T-helper 1 cell treated with Interleukin-12 subunit alpha and Interleukin-12 subunit beta and Interleukin-4 antibody, amounts not matched to agents 30 μg/mL and 1 μg/mL, for 36 hours (primary cell): ENCODE data around the gene ATE1.

ENCODE experiments used
- H3K27ac Mint-ChIP-seq: one replicate; pipeline ENCODE4 v1.8.0; 2021; ENCODE audit warnings: mild to moderate bottlenecking, mixed read lengths
- H3K27me3 Mint-ChIP-seq: one replicate; pipeline ENCODE4 v1.8.0; 2021; ENCODE audit warnings: low read depth, mixed read lengths
- H3K36me3 Mint-ChIP-seq: one replicate; pipeline ENCODE4 v1.8.0; 2021; ENCODE audit warnings: low read depth, mixed read lengths
- H3K4me1 Mint-ChIP-seq: one replicate; pipeline ENCODE4 v1.8.0; 2021; ENCODE audit warnings: low read depth, mixed read lengths
- H3K4me3 Mint-ChIP-seq: one replicate; pipeline ENCODE4 v1.8.0; 2021; ENCODE audit warnings: mild to moderate bottlenecking, moderate library complexity, mixed read lengths
- H3K9me3 Mint-ChIP-seq: one replicate; pipeline ENCODE4 v1.8.0; 2021; ENCODE audit warnings: mixed read lengths

Gene ATE1

DNA sequence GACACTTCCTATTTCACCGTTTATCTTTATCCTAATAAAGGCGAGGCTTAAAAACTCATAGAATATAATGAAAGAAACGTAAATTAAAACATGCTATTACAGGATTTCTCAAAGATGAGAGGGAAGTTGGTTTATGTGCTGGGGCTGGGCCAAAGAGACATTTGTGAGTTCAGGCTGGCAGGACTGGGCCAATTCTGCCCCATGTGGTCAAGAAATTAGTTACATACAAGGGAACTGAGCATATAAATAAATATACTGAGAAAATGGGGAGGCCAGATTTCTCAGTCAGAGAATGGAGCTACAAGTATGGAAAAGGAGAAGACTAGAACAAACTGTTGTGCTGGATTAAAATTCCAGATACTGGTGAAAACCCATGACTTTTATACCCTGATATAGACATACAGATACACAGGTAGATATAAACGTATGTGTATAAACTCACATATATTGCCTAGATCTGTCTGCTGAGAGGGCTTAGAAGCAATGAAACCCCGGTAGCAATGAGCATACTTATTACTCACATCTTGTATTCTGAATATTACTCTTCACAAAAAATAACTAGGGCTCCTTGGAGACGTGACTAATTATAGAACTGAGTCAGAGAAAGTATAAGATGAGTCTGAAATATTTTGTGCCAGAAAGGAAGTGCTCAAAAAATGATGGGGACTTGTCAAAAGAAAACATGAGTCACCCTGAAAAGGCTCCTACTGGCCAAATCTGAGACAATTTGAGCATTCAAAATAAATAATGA lies 173.9 kb downstream of the ATE1 start:
- H3K9me3 Mint-ChIP-seq, result peaks cover 30% of the 10 kb centered on the region
- no peaks in the 10 kb centered on the region for H3K27me3 Mint-ChIP-seq
- H3K36me3 Mint-ChIP-seq, result peaks cover 13% of the 10 kb centered on the region
- H3K4me1 Mint-ChIP-seq, result peaks cover 9% of the 10 kb centered on the region
- no peak overlapping the region for H3K4me3 Mint-ChIP-seq
- H3K27ac Mint-ChIP-seq, result no peak overlapping the region

DNA sequence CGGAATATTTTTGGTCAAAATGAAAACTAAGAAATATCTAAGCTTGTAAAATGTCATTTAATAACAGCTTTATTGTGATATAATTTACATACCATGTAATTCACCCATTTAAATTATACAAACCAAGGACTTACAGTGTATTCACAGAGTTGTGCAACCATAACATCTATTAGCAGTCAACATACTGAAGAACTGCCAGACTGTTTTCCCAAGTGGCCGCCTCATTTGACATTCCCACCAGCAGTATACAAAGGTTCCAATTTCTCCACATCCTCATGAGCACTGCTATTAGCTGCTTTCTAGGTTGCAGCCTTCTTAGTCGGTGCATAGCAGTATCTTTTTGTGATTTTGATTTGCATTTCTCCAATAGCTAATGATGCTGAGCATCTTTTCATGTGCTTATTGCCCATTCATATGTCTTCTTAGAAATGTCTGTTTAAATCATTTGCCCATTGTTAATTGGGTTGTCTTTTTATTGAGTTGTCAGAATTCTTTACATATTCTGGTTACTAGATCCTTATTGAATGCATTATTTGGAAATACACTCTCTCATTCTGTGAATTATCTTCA lies 176.6 kb downstream of the ATE1 start:
- peaks cover 13% of the 10 kb centered on the region for H3K9me3 Mint-ChIP-seq
- H3K27ac Mint-ChIP-seq, result no peak overlapping the region
- H3K36me3 Mint-ChIP-seq, result peaks cover 2% of the 10 kb centered on the region

GRCh38 chr10:121747163-121747775 lies 180.6 kb downstream of the ATE1 start:
- H3K36me3 Mint-ChIP-seq, result no peaks in the 10 kb centered on the region
- H3K27me3 Mint-ChIP-seq, result no peaks in the 10 kb centered on the region
- no peak overlapping the region for H3K4me3 Mint-ChIP-seq
- H3K9me3 Mint-ChIP-seq, result no peaks in the 10 kb centered on the region
- H3K27ac Mint-ChIP-seq, result no peak overlapping the region
- no peaks in the 10 kb centered on the region for H3K4me1 Mint-ChIP-seq

More for the DNA sequence above, 176.6 kb downstream of the ATE1 start:
- H3K27me3 Mint-ChIP-seq, result no peaks in the 10 kb centered on the region
- H3K4me3 Mint-ChIP-seq, result no peak overlapping the region
- peaks cover 9% of the 10 kb centered on the region for H3K4me1 Mint-ChIP-seq

DNA sequence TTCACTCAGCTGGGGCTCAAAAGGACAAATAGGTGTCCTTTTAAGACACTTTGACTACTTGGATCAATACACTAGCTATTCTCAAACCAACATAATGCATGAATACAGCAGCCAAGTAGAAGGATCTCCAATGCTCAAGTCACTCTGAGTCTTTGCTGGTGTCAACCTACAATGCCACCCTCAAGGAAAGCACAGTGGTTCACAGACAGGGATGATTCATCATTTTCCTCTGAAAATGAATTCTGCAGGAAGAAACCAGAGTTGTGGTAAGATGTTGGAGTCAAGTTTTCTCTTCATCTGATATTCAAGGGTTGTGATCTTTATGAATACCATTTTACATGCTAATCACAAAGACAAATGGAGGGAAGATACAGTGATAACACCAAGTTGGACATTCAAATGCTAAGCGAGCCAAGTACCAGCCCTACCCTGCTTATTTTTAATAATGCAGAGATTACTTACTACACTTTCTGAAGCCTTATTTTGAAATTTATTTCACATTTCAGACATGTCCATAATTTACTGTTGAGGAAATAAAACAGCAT lies 186.5 kb downstream of the ATE1 start:
- peaks cover 23% of the 10 kb centered on the region for H3K27me3 Mint-ChIP-seq
- H3K4me3 Mint-ChIP-seq, result no peak overlapping the region
- H3K27ac Mint-ChIP-seq, result no peak overlapping the region
- no peaks in the 10 kb centered on the region for H3K9me3 Mint-ChIP-seq
- H3K4me1 Mint-ChIP-seq, result no peaks in the 10 kb centered on the region
- H3K36me3 Mint-ChIP-seq, result peaks cover 4% of the 10 kb centered on the region

DNA sequence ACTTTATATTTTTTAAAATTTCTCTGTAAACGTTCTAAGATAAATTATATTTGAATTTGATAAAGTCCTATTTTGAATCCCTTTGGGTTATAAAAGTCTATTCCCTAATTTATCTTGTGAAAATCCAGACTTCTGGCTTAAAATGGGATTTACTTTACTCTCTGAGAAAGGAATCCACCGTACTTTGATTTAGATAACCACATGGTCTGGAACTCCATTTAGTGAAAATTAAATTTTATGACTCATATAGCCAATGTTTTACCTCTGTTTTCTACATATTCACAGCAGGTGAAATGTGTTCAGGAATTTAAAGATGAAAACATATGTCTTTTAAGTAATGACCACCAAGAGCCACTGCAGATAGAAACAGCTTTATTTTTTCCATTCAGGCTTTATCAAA lies 187.8 kb downstream of the ATE1 start:
- H3K27me3 Mint-ChIP-seq, result peaks cover 29% of the 10 kb centered on the region
- H3K27ac Mint-ChIP-seq, result no peak overlapping the region
- peaks cover 1% of the 10 kb centered on the region for H3K4me1 Mint-ChIP-seq
- no peak overlapping the region for H3K4me3 Mint-ChIP-seq
- peaks cover 4% of the 10 kb centered on the region for H3K36me3 Mint-ChIP-seq
- no peaks in the 10 kb centered on the region for H3K9me3 Mint-ChIP-seq

DNA sequence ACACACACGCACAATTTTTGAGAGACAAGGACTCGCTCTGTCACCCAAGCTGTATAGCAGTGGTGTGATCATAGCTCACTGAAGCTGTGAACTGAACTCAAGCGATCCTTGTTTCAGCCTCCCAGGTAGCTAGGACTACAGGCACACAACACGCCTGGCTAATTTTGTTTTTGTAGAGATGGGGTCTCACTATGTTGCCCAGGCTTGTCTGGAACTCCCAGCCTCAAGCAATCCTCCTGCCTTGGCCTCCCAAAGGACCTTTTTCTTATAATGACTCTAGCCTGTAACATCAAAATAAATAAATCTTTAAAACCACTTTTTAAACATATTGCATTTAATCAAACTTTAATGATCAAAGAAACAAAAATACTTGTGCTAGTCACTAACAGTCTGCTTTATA lies 188.7 kb downstream of the ATE1 start:
- no peak overlapping the region for H3K27ac Mint-ChIP-seq
- peaks cover 29% of the 10 kb centered on the region for H3K27me3 Mint-ChIP-seq
- H3K9me3 Mint-ChIP-seq, result no peaks in the 10 kb centered on the region
- H3K4me3 Mint-ChIP-seq, result no peak overlapping the region
- peaks cover 4% of the 10 kb centered on the region for H3K36me3 Mint-ChIP-seq
- peaks cover 1% of the 10 kb centered on the region for H3K4me1 Mint-ChIP-seq

- Mint-ChIP-seq H3K27me3 (peaks cover 29% of the 10 kb centered on the region), H3K36me3 (peaks cover 4% of the 10 kb centered on the region), H3K4me1 (peaks cover 1% of the 10 kb centered on the region), H3K4me3 (no peak overlapping the region), H3K27ac (no peak overlapping the region), H3K9me3 (no peaks in the 10 kb centered on the region)
Measured at GRCh38 chr10:121736315-121737130, 191.3 kb downstream of the ATE1 start.

GRCh38 chr10:121735263-121735662 lies 192.6 kb downstream of the ATE1 start:
- no peaks in the 10 kb centered on the region for H3K36me3 Mint-ChIP-seq
- H3K4me3 Mint-ChIP-seq, result no peak overlapping the region
- no peak overlapping the region for H3K27ac Mint-ChIP-seq
- peaks cover 29% of the 10 kb centered on the region for H3K27me3 Mint-ChIP-seq
- H3K4me1 Mint-ChIP-seq, result peaks cover 1% of the 10 kb centered on the region
- H3K9me3 Mint-ChIP-seq, result no peaks in the 10 kb centered on the region

DNA sequence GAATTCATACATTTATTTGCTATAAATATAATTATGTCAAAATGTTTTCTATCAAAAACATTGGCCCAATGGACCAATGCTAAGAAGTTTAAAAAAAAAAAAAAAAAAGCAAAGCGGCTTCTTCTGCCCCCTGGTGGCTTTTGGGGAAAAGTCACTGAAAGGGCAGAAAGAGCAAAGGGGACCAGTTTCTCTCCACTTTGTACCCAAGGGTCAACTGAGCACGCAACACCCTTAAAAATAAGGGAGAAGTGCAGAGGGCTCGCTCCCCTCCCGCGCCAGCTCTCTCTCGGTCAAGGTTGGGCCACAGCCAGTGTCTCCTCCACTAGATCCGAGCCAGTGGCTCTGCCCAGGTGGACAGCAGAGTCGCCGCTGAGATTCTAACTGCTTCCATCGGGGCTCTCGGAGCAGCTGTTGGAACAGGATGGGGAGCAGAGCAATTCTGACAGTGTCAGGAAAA lies 193.2 kb downstream of the ATE1 start:
- no peak overlapping the region for H3K4me3 Mint-ChIP-seq
- H3K4me1 Mint-ChIP-seq, result peaks cover 1% of the 10 kb centered on the region
- H3K36me3 Mint-ChIP-seq, result no peaks in the 10 kb centered on the region
- no peaks in the 10 kb centered on the region for H3K9me3 Mint-ChIP-seq
- no peak overlapping the region for H3K27ac Mint-ChIP-seq
- peaks cover 29% of the 10 kb centered on the region for H3K27me3 Mint-ChIP-seq

DNA sequence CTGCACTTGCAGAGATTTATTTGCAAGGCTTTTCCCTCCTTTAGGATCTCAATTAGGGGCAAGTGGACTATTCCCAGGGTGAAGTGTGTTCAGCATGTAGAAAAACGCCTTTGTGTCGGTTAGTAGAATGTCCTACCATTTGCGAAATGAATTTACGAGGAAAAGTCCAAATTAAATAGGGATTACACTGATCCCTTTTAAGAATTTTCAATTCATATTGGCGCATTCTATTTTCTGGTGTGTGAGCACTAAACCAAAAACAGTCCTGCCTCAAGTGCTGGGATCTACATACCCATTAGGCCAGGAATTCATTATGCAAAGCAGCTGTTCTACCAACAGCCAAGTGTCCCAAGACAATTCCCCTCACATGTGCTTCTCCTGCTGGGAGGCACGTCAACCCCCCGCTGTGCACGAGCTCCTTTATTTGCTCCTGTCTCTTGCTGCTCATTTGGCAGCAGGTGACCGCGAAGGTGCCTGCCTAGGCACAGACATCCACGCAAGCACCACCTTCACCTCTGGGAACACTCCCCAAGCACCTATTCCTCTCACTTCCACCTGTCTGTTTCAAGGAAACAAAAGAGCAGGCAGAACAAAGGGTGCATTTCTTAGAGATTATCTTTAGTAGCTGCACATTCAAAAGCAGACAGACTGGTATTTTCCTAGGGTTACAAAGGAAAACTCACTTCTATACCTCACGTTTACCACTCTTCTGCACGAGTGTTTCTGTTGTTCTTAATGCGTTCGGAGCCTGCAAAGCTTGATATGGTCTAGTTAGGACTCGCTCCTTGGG lies 195.0 kb downstream of the ATE1 start:
- Mint-ChIP-seq H3K9me3 (no peaks in the 10 kb centered on the region), H3K36me3 (no peaks in the 10 kb centered on the region), H3K4me1 (peaks cover 1% of the 10 kb centered on the region), H3K4me3 (no peak overlapping the region), H3K27me3 (peaks cover 21% of the 10 kb centered on the region), H3K27ac (no peak overlapping the region)

GRCh38 chr10:121732172-121732571 lies 195.7 kb downstream of the ATE1 start:
- Mint-ChIP-seq H3K4me3 (no peak overlapping the region), H3K36me3 (no peaks in the 10 kb centered on the region), H3K27me3 (peaks cover 15% of the 10 kb centered on the region), H3K9me3 (no peaks in the 10 kb centered on the region), H3K4me1 (peaks cover 1% of the 10 kb centered on the region), H3K27ac (no peak overlapping the region)

GRCh38 chr10:121724282-121724681 lies 203.5 kb downstream of the ATE1 start:
- H3K27me3 Mint-ChIP-seq, result peaks cover 5% of the 10 kb centered on the region
- H3K27ac Mint-ChIP-seq, result no peak overlapping the region
- H3K4me3 Mint-ChIP-seq, result no peak overlapping the region
- no peaks in the 10 kb centered on the region for H3K9me3 Mint-ChIP-seq
- no peaks in the 10 kb centered on the region for H3K4me1 Mint-ChIP-seq
- H3K36me3 Mint-ChIP-seq, result no peaks in the 10 kb centered on the region

DNA sequence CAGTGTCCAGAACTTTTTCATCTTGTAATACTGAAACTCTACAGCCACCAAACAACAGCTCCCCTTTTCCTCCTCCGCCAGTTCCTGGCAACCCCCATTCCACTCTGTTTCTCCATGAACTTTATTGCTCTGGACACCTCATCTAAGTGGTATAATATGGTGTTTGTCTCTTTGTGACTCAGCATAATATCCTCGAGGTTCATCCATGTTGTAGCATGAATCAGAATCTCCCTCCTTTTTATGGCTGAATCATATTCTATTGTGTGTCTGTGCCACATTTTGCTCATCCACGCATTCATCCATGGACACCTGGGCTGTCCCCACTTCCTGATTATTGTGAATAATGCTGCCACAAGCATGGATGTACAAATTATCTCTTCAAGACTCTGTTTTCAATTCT lies 205.2 kb downstream of the ATE1 start:
- no peaks in the 10 kb centered on the region for H3K9me3 Mint-ChIP-seq
- H3K27ac Mint-ChIP-seq, result no peak overlapping the region

DNA sequence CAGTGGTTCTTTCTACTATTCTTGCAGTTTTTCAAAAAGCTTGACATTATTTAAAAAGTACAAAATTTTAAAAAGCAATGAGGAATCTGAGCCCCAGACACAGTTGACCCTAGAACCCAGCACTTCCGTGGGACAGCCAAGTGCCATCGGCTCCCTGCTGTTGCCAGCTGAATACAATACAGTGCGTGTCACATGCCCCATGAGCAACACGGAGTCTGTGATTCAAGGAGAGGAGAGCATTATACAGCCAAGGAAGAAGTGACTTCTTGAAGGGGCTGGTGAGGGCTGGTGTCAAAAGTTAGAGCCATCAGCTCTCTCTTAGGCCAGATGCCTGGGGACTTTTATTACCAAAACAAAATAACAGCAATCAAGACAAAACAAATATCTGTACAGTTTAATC lies 206.6 kb downstream of the ATE1 start:
- H3K4me1 Mint-ChIP-seq, result no peaks in the 10 kb centered on the region
- H3K27ac Mint-ChIP-seq, result no peak overlapping the region
- H3K36me3 Mint-ChIP-seq, result no peaks in the 10 kb centered on the region
- no peak overlapping the region for H3K4me3 Mint-ChIP-seq
- peaks cover 5% of the 10 kb centered on the region for H3K27me3 Mint-ChIP-seq
- no peaks in the 10 kb centered on the region for H3K9me3 Mint-ChIP-seq

More for the DNA sequence above, 205.2 kb downstream of the ATE1 start:
- no peaks in the 10 kb centered on the region for H3K36me3 Mint-ChIP-seq
- no peak overlapping the region for H3K4me3 Mint-ChIP-seq
- H3K27me3 Mint-ChIP-seq, result peaks cover 5% of the 10 kb centered on the region
- no peaks in the 10 kb centered on the region for H3K4me1 Mint-ChIP-seq
